Right atrium auricular region (tissue), 2 donors: ENCODE data around the gene RAP1GAP. TPM values are rescaled to one million over a fixed set of nuclear protein-coding genes. Genes with fewer than 3 reads are reported as not detected.

ENCODE experiments used
- DNase-seq: peaks from one replicate; pipeline ENCODE4 v3.0.0-alpha.2; 2019; ENCODE audit warnings: low spot score
- H3K27ac ChIP-seq, 2 donors: fragments of 200-600 bp; sonication (generic); 1 replicate in 1 of 2; 2 replicates in 1 of 2; pipeline ENCODE4 v1.5.1; 2016 to 2019
- H3K27me3 ChIP-seq, 2 donors: fragments of 200-600 bp; sonication (generic); one replicate each; pipeline versions ENCODE4 v1.5.1 to v1.6.0; 2017 to 2019
- H3K36me3 ChIP-seq: fragments of 200-600 bp; sonication (generic); one replicate; pipeline ENCODE4 v1.5.1; 2016
- H3K4me1 ChIP-seq, 2 donors: fragments of 200-600 bp; sonication (generic); one replicate each; pipeline versions ENCODE4 v1.5.1 to v1.6.0; 2017 to 2019
- H3K4me3 ChIP-seq, 2 donors: fragments of 200-600 bp; sonication (generic); 1 replicate in 1 of 2; 2 replicates in 1 of 2; pipeline ENCODE4 v1.5.1; 2017 to 2019; ENCODE audit warnings: mild to moderate bottlenecking in 1 of 2, moderate library complexity in 1 of 2
- H3K9me3 ChIP-seq, 2 donors: fragments of 200-600 bp; sonication (generic); one replicate each; pipeline ENCODE4 v1.5.1; 2019
- total RNA-seq, 2 donors: library from RNA; depleted of rRNA; stranded (reverse); fragments of >200 nt; gene quantifications; one replicate each; pipeline ENCODE4 v1.1.0, GENCODE V29; 2016
- TF ChIP-seq, protein P1 (sequence below), 2 donors: fragments of 200-600 bp; sonication (generic); IDR thresholded peaks; one replicate each; pipeline ENCODE4 v1.5.1; 2019; ENCODE audit warnings: antibody characterized with exemption in 2 of 2

RAP1GAP gene
- total RNA-seq, 2 donors from 2014 or later, result 4.0 to 8.4 TPM

DNA sequence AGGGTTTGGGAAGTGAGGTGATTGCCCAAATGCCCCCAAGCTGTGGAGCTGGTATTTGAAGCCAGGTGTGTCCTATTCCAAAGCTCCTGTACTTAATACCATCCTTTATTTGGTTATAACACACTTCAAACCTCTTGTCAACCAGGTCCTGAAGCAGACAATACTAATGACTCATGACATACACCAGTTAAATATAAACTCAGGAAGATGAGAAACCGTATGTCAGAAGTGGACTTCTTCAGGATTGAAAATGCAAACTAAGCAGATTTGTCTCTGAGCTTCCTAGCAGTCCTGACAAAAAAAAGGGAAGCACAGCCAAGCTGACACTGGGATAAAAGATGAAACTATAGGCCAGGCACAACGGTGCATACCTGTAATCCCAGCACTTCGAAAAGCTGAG, 89.4 kb downstream of the RAP1GAP start:
- no peak overlapping the region for H3K4me3 ChIP-seq
- no peaks in the 10 kb centered on the region for H3K36me3 ChIP-seq
- no peak for DNase-seq
- TF ChIP-seq, protein P1, sequence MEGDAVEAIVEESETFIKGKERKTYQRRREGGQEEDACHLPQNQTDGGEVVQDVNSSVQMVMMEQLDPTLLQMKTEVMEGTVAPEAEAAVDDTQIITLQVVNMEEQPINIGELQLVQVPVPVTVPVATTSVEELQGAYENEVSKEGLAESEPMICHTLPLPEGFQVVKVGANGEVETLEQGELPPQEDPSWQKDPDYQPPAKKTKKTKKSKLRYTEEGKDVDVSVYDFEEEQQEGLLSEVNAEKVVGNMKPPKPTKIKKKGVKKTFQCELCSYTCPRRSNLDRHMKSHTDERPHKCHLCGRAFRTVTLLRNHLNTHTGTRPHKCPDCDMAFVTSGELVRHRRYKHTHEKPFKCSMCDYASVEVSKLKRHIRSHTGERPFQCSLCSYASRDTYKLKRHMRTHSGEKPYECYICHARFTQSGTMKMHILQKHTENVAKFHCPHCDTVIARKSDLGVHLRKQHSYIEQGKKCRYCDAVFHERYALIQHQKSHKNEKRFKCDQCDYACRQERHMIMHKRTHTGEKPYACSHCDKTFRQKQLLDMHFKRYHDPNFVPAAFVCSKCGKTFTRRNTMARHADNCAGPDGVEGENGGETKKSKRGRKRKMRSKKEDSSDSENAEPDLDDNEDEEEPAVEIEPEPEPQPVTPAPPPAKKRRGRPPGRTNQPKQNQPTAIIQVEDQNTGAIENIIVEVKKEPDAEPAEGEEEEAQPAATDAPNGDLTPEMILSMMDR (IDR thresholded peaks at IDR 0.05), result no peak
- H3K27ac ChIP-seq, result no peak overlapping the region
- H3K9me3 ChIP-seq, result no peaks in the 10 kb centered on the region
- H3K4me1 ChIP-seq, result peaks cover 0 to 9% of the 10 kb centered on the region in 2 donors
- no peaks in the 10 kb centered on the region for H3K27me3 ChIP-seq

DNA sequence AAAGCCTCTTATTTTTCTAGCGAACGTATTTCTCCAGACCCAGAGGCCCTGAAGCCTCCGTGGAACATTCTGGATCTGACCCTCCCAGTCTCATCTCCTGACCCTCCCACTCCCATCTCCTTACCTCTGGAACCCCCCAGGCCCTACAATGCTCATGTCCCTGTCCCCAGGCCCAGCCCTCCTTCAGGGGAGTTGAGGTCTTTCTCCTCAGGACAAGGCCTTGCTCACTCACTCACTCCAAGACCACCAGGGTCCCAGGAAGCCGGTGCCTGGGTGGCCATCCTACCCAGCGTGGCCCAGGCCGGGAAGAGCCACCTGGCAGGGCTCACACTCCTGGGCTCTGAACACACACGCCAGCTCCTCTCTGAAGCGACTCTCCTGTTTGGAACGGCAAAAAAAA, 91.2 kb downstream of the RAP1GAP start:
- TF ChIP-seq, protein P1 (IDR thresholded peaks at IDR 0.05), result no peak
- DNase-seq, result no peak
- no peak overlapping the region for H3K4me3 ChIP-seq

DNA sequence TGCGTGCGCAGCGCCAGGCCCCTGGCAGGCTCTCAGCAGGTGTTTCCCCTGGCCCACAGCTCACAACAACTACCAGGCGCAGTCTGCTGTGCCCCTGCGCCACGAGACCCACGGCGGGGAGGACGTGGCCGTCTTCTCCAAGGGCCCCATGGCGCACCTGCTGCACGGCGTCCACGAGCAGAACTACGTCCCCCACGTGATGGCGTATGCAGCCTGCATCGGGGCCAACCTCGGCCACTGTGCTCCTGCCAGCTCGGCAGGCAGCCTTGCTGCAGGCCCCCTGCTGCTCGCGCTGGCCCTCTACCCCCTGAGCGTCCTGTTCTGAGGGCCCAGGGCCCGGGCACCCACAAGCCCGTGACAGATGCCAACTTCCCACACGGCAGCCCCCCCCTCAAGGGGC, 91.8 kb downstream of the RAP1GAP start:
- H3K4me3 ChIP-seq, result no peak overlapping the region
- peaks cover 0 to under 1% of the 10 kb centered on the region in 2 donors for H3K9me3 ChIP-seq
- H3K36me3 ChIP-seq, result no peaks in the 10 kb centered on the region
- no peaks in the 10 kb centered on the region for H3K27me3 ChIP-seq
- TF ChIP-seq, protein P1 (IDR thresholded peaks at IDR 0.05), result no peak
- H3K27ac ChIP-seq, result no peak overlapping the region
- DNase-seq, result no peak
- peaks cover 0 to 21% of the 10 kb centered on the region in 2 donors for H3K4me1 ChIP-seq

More for the DNA sequence above, 91.2 kb downstream of the RAP1GAP start:
- H3K27me3 ChIP-seq, result no peaks in the 10 kb centered on the region
- H3K4me1 ChIP-seq, result peaks cover 0 to 21% of the 10 kb centered on the region in 2 donors
- no peaks in the 10 kb centered on the region for H3K36me3 ChIP-seq
- no peaks in the 10 kb centered on the region for H3K9me3 ChIP-seq
- no peak overlapping the region for H3K27ac ChIP-seq

DNA sequence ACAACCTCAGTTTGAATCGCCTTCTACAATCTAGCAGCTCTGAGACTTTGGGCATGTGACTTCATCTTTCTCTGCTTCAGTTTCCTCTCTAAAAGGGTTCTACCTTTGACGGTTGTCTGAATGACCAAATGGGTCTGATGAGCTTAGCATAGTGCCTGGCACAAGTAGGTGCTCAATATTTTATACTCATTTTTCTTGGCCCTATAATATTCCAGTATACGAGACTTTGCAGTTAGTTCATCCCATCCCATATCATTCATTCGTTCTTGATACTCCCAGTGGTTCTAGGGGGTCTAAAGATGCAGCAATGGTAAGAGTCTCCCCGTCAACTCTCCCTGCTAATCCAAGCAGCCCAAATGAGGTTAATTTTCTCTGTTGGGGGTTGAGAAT, 92.4 kb downstream of the RAP1GAP start:
- no peaks in the 10 kb centered on the region for H3K36me3 ChIP-seq
- no peak overlapping the region for H3K4me3 ChIP-seq
- DNase-seq, result no peak
- TF ChIP-seq, protein P1 (IDR thresholded peaks at IDR 0.05), result no peak
- H3K27me3 ChIP-seq, result no peaks in the 10 kb centered on the region
- no peak overlapping the region for H3K27ac ChIP-seq
- H3K9me3 ChIP-seq, result peaks cover 0 to 5% of the 10 kb centered on the region in 2 donors
- peaks cover 0 to 21% of the 10 kb centered on the region in 2 donors for H3K4me1 ChIP-seq

DNA sequence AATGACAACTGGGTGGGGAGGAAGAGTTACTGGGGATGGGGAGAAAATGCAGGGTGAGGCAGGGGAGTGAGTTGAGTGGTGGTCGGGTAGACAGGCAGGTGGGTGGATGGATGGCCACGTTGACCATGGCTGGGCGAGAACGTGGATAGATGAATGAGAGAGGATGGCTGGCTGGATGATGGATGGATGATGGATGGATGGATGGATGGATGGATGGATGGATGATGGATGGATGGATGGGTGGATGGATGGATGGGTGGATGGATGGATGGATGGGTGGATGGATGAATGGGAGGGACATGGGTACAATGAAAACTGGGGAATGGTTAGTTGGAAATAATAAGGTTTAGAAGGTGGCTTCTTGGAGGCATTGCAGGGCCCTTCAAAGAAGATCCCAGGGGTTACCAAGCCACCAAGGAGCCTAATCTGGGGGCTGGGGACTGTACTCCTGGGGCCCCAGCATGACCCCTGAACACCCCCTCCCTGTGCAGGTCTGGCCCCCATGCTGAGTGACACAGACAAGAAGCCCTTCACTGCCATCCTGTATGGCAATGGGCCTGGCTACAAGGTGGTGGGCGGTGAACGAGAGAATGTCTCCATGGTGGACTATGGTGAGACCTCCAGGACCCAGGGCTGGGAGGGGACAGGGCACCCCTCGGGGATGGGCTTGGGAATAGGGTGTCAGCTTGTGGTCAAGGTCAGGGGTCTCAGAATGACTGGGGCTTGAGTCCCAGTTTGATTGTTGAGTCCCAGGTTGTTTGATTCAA, 92.9 kb downstream of the RAP1GAP start:
- Histone ChIP-seq H3K27ac (no peak overlapping the region), H3K27me3 (no peaks in the 10 kb centered on the region), H3K4me1 (peaks cover 0 to 21% of the 10 kb centered on the region in 2 donors), H3K36me3 (no peaks in the 10 kb centered on the region), H3K4me3 (no peak overlapping the region), H3K9me3 (peaks cover 0 to 5% of the 10 kb centered on the region in 2 donors)
- no peak for DNase-seq
- TF ChIP-seq, protein P1 (IDR thresholded peaks at IDR 0.05), result no peak
